ENCODE measurements around the gene TENM4. TPM values are rescaled to one million over a fixed set of nuclear protein-coding genes. Genes with fewer than 3 reads are reported as not detected.

TENM4 gene
- polyA plus RNA-seq, 1 donor from 2014 or later: 16.8 TPM

GRCh38 chr11:78773077-78773476, 667.8 kb downstream of the TENM4 start:
- no peaks in the 10 kb centered on the region for H3K9me3 ChIP-seq (ENCODE audit: low read length)
- no peak overlapping the region for H3K27ac ChIP-seq (ENCODE audit: low read length)
- no peaks in the 10 kb centered on the region for H3K79me2 ChIP-seq (replicated peaks; ENCODE audit: insufficient read depth, low read length)
- H3K4me2 ChIP-seq (ENCODE audit: low read length): no peak overlapping the region
- H3K9ac ChIP-seq (ENCODE audit: low read length): no peak overlapping the region
- H2AFZ ChIP-seq (ENCODE audit: low read depth, low read length): no peak overlapping the region
- no peaks in the 10 kb centered on the region for H3K27me3 ChIP-seq (ENCODE audit: insufficient read depth, low read depth, low read length)
- H3K9me2 ChIP-seq (ENCODE audit: insufficient read depth, low read length): no peaks in the 10 kb centered on the region
- no peaks in the 10 kb centered on the region for H3F3A ChIP-seq (ENCODE audit: insufficient read depth, low read length, poor library complexity, severe bottlenecking)
- TF ChIP-seq POLR2AphosphoS5 (IDR thresholded peaks at IDR 0.05): no peak
- no peak for TF ChIP-seq REST (IDR thresholded peaks at IDR 0.05; ENCODE audit: borderline replicate concordance)
- no peak for TF ChIP-seq EP300 (conservative IDR thresholded peaks at IDR 0.05; ENCODE audit: poor library complexity, severe bottlenecking)
- no peak for TF ChIP-seq TAF1 (IDR thresholded peaks at IDR 0.05; ENCODE audit: low read depth)
- no peak for TF ChIP-seq EZH2 (IDR thresholded peaks at IDR 0.05; ENCODE audit: borderline replicate concordance, insufficient read depth, low read length, poor library complexity, severe bottlenecking)
- TF ChIP-seq MXI1 (conservative IDR thresholded peaks at IDR 0.05; ENCODE audit: poor library complexity, severe bottlenecking): no peak
- no peak for TF ChIP-seq CTCF (IDR thresholded peaks at IDR 0.05; ENCODE audit: poor library complexity, severe bottlenecking)
- no peak for TF ChIP-seq SMC3 (conservative IDR thresholded peaks at IDR 0.05; ENCODE audit: poor library complexity)
- no peak for TF ChIP-seq RAD21 (conservative IDR thresholded peaks at IDR 0.05)
- H4K20me1 ChIP-seq (ENCODE audit: insufficient read depth): no peaks in the 10 kb centered on the region
- H3K36me3 ChIP-seq (ENCODE audit: insufficient read depth, low read length): peaks cover 4% of the 10 kb centered on the region
- no peak overlapping the region for H3K4me3 ChIP-seq (ENCODE audit: low read length)

- no peaks in the 10 kb centered on the region for H4K20me1 ChIP-seq (ENCODE audit: insufficient read depth)
- no peak overlapping the region for H2AFZ ChIP-seq (ENCODE audit: low read depth, low read length)
- no peak overlapping the region for H3K4me2 ChIP-seq (ENCODE audit: low read length)
- H3K9me3 ChIP-seq (ENCODE audit: low read length): no peaks in the 10 kb centered on the region
- H3K27me3 ChIP-seq (ENCODE audit: insufficient read depth, low read depth, low read length): no peaks in the 10 kb centered on the region
- H3K36me3 ChIP-seq (ENCODE audit: insufficient read depth, low read length): peaks cover 9% of the 10 kb centered on the region
- H3K27ac ChIP-seq (ENCODE audit: low read length): no peak overlapping the region
- no peak overlapping the region for H3K9ac ChIP-seq (ENCODE audit: low read length)
- H3K4me3 ChIP-seq (ENCODE audit: low read length): no peak overlapping the region
- no peaks in the 10 kb centered on the region for H3F3A ChIP-seq (ENCODE audit: insufficient read depth, low read length, poor library complexity, severe bottlenecking)
- TF ChIP-seq CTCF (IDR thresholded peaks at IDR 0.05; ENCODE audit: poor library complexity, severe bottlenecking): no peak
- no peak for TF ChIP-seq EZH2 (IDR thresholded peaks at IDR 0.05; ENCODE audit: borderline replicate concordance, insufficient read depth, low read length, poor library complexity, severe bottlenecking)
- no peak for TF ChIP-seq TAF1 (IDR thresholded peaks at IDR 0.05; ENCODE audit: low read depth)
- TF ChIP-seq MXI1 (conservative IDR thresholded peaks at IDR 0.05; ENCODE audit: poor library complexity, severe bottlenecking): no peak
- no peak for TF ChIP-seq REST (IDR thresholded peaks at IDR 0.05; ENCODE audit: borderline replicate concordance)
- no peak for TF ChIP-seq SMC3 (conservative IDR thresholded peaks at IDR 0.05; ENCODE audit: poor library complexity)
- no peak for TF ChIP-seq RAD21 (conservative IDR thresholded peaks at IDR 0.05)
- TF ChIP-seq EP300 (conservative IDR thresholded peaks at IDR 0.05; ENCODE audit: poor library complexity, severe bottlenecking): no peak
- TF ChIP-seq POLR2AphosphoS5 (IDR thresholded peaks at IDR 0.05): no peak
- H3K9me2 ChIP-seq (ENCODE audit: insufficient read depth, low read length): no peaks in the 10 kb centered on the region
- H3K79me2 ChIP-seq (replicated peaks; ENCODE audit: insufficient read depth, low read length): no peaks in the 10 kb centered on the region
Measured at GRCh38 chr11:78772186-78772585, 668.6 kb downstream of the TENM4 start.
